HepG2 (cell line): ENCODE results near the gene GJB1. TPM values are rescaled to one million over a fixed set of nuclear protein-coding genes. Genes with fewer than 3 reads are reported as not detected.

ENCODE experiments used
- AHDC1 ChIP-seq: sonication (generic); formaldehyde crosslinking; IDR thresholded peaks from 2 replicates; pipeline ENCODE4 v1.5.1; 2020; ENCODE audit warnings: mild to moderate bottlenecking, missing genetic modification reagents, borderline replicate concordance
- ATM ChIP-seq: fragments of 450-650 bp; IDR thresholded peaks from 2 replicates; pipeline ENCODE4 v1.7.1; 2017; ENCODE audit warnings: mild to moderate bottlenecking, borderline replicate concordance
- CSRNP1 ChIP-seq: sonication (generic); formaldehyde crosslinking; IDR thresholded peaks from 2 replicates; pipeline ENCODE4 v1.8.1; 2023; ENCODE audit warnings: mild to moderate bottlenecking, missing genetic modification reagents
- FUBP1 ChIP-seq: sonication (generic); formaldehyde crosslinking; IDR thresholded peaks from 2 replicates; pipeline ENCODE4 v1.5.1; 2020; ENCODE audit warnings: missing genetic modification reagents, mild to moderate bottlenecking, borderline replicate concordance
- HOXA7 ChIP-seq: sonication (generic); formaldehyde crosslinking; IDR thresholded peaks from 2 replicates; pipeline ENCODE4 v1.8.1; 2022; ENCODE audit warnings: mild to moderate bottlenecking, missing genetic modification reagents, moderate library complexity
- MXI1 ChIP-seq: IDR thresholded peaks from 3 replicates; pipeline ENCODE4 v1.6.1; 2012; ENCODE audit warnings: low read depth, low read length, inconsistent platforms, borderline replicate concordance
- SUZ12 ChIP-seq: fragments of 150-350 bp; IDR thresholded peaks from 2 replicates; pipeline ENCODE4 v1.6.1; 2014; ENCODE audit warnings: low read depth, low read length
- ZBED4 ChIP-seq: sonication (generic); formaldehyde crosslinking; IDR thresholded peaks from 2 replicates; pipeline ENCODE4 v1.4.0; 2020; ENCODE audit warnings: missing genetic modification reagents, borderline replicate concordance
- ZHX1 ChIP-seq: sonication (generic); formaldehyde crosslinking; IDR thresholded peaks from 2 replicates; pipeline ENCODE4 v1.8.1; 2022; ENCODE audit warnings: low read depth, mild to moderate bottlenecking, missing genetic modification reagents
- polyA plus RNA-seq, 8 experiments: library from polyadenylated mRNA; depleted of rRNA in 3 of 8; stranded (reverse) in 7 of 8; unstranded in 1 of 8; fragments of >200 nt; fragmentation: Illumina TruSeq in 4 of 8; extraction: Trizol in 4 of 8; gene quantifications; 2 replicates each; pipeline versions ENCODE4 v1.2.1 to v1.2.3, GENCODE V29; 2011 to 2016; ENCODE audit warnings: low read depth in 4 of 8, missing spikeins in 1 of 8, mixed read lengths in 1 of 8; ENCODE audit not compliant: insufficient read depth in 1 of 8
- total RNA-seq, 5 experiments: library from RNA; depleted of rRNA; stranded (reverse); fragments of >200 nt; fragmentation: Illumina TruSeq; extraction: Trizol; gene quantifications; 2 replicates each; pipeline ENCODE4 v1.2.3, GENCODE V29; 2016; ENCODE audit warnings: low read depth in 1 of 5

GJB1 gene
- total and polyA plus RNA-seq, 2 of the 13 experiments (the other 11 are each of a cell fraction or from before 2014, with no cell fraction given): 111 to 161 TPM

- TF ChIP-seq AHDC1 (CRISPR knock-in tag) (no peak), ATM (no peak), ZHX1 (CRISPR knock-in tag) (no peak), ZBED4 (CRISPR knock-in tag) (no peak), HOXA7 (CRISPR knock-in tag) (no peak), SUZ12 (no peak), MXI1 (peak; percentile 80; the same call in 1 of the 3 replicates), FUBP1 (CRISPR knock-in tag) (no peak), CSRNP1 (CRISPR knock-in tag) (0 out of 2 replicates have a peak, but pooled peaks have one; percentile 49)
Measured at GRCh38 chrX:71181910-71182799, 40.9 kb upstream of the GJB1 start (continued).
